ENCODE results near the gene INAVA.

Gene INAVA

GRCh38 chr1:200877839-200878551 lies 16.7 kb upstream of the INAVA start:
- no peak for DNase-seq

GRCh38 chr1:200880212-200880611 lies 14.5 kb upstream of the INAVA start:
- no peak for DNase-seq

GRCh38 chr1:200883118-200883517 lies 11.6 kb upstream of the INAVA start:
- no peak for DNase-seq

- no peak for DNase-seq
Measured at GRCh38 chr1:200885623-200886402, 8.9 kb upstream of the INAVA start.

GRCh38 chr1:200886594-200886993 lies 8.1 kb upstream of the INAVA start:
- no peak for DNase-seq

- DNase-seq: no peak
Measured at GRCh38 chr1:200887036-200887435, 7.7 kb upstream of the INAVA start.

- DNase-seq: no peak
Measured at GRCh38 chr1:200887772-200888348, 6.8 kb upstream of the INAVA start.

GRCh38 chr1:200888349-200888838 lies 6.3 kb upstream of the INAVA start:
- no peak for DNase-seq

- no peak for DNase-seq
Measured at GRCh38 chr1:200889571-200889970, 5.1 kb upstream of the INAVA start.

GRCh38 chr1:200890027-200890426 lies 4.7 kb upstream of the INAVA start:
- no peak for DNase-seq

GRCh38 chr1:200890818-200891773 lies 3.6 kb upstream of the INAVA start:
- DNase-seq: no peak

GRCh38 chr1:200891774-200892157 lies 2.9 kb upstream of the INAVA start:
- DNase-seq: no peak

GRCh38 chr1:200892546-200892945 lies 2.2 kb upstream of the INAVA start:
- DNase-seq: no peak

GRCh38 chr1:200892958-200893357 lies 1.7 kb upstream of the INAVA start:
- no peak for DNase-seq

- DNase-seq: no peak
Measured at GRCh38 chr1:200893411-200893901, 1.2 kb upstream of the INAVA start.

- DNase-seq: no peak
Measured at GRCh38 chr1:200895443-200895789, 716 bp downstream of the INAVA start.

- DNase-seq: no peak
Measured at GRCh38 chr1:200895801-200896530, 1.3 kb downstream of the INAVA start.

- DNase-seq: no peak
Measured at GRCh38 chr1:200896531-200897196, 2.0 kb downstream of the INAVA start.

- DNase-seq: no peak
Measured at GRCh38 chr1:200897259-200897658, 2.6 kb downstream of the INAVA start.

- no peak for DNase-seq
Measured at GRCh38 chr1:200899015-200899386, 4.3 kb downstream of the INAVA start.

GRCh38 chr1:200899451-200899915 lies 4.8 kb downstream of the INAVA start:
- DNase-seq: no peak
